Trophoblast cell (in vitro differentiated cells and primary cell): ENCODE measurements around the gene DCP1B.

Experiments used
- DNase-seq, 2 donors: peaks; one replicate each; pipeline ENCODE4 v3.0.0-alpha.2; 2016
- H2AFZ ChIP-seq: 2 replicates; pipeline ENCODE4 v1.6.1; 2013; ENCODE audit warnings: low read length, moderate library complexity, mild to moderate bottlenecking; ENCODE audit not compliant: insufficient read depth, poor library complexity
- H2AK5ac ChIP-seq: 2 replicates; pipeline ENCODE4 v1.6.1; 2013; ENCODE audit warnings: mild to moderate bottlenecking, low read length
- H2BK120ac ChIP-seq: 2 replicates; pipeline ENCODE4 v1.6.1; 2013; ENCODE audit warnings: low read length, mild to moderate bottlenecking, moderate library complexity; ENCODE audit not compliant: insufficient read depth, poor library complexity
- H2BK12ac ChIP-seq: 2 replicates; pipeline ENCODE4 v1.6.1; 2013; ENCODE audit warnings: mild to moderate bottlenecking, low read length, moderate library complexity
- H2BK5ac ChIP-seq: 2 replicates; pipeline ENCODE4 v1.6.1; 2013; ENCODE audit warnings: low read length, low read depth, moderate library complexity, mild to moderate bottlenecking; ENCODE audit not compliant: poor library complexity
- H3K14ac ChIP-seq: 2 replicates; pipeline ENCODE4 v1.6.1; 2013; ENCODE audit warnings: mild to moderate bottlenecking, low read length
- H3K18ac ChIP-seq: 2 replicates; pipeline ENCODE4 v1.6.1; 2013; ENCODE audit warnings: mild to moderate bottlenecking, low read length
- H3K23ac ChIP-seq: 2 replicates; pipeline ENCODE4 v1.6.1; 2013; ENCODE audit warnings: low read length
- H3K27ac ChIP-seq: 2 replicates; pipeline ENCODE4 v1.5.1; 2013; ENCODE audit warnings: low read depth, mild to moderate bottlenecking, inconsistent platforms, low read length, moderate library complexity
- H3K27me3 ChIP-seq: 2 replicates; pipeline ENCODE4 v1.6.1; 2013; ENCODE audit warnings: inconsistent platforms, mild to moderate bottlenecking, low read length, moderate library complexity; ENCODE audit not compliant: insufficient read depth
- H3K36me3 ChIP-seq, 2 experiments: 1 replicate in 1 of 2; 2 replicates in 1 of 2; pipeline ENCODE4 v1.6.1; 2013; ENCODE audit warnings: low read length in 2 of 2, mild to moderate bottlenecking in 2 of 2, moderate library complexity in 1 of 2; ENCODE audit not compliant: insufficient read depth in 2 of 2, control insufficient read depth in 1 of 2
- H3K4ac ChIP-seq: 2 replicates; pipeline ENCODE4 v1.6.1; 2013; ENCODE audit warnings: low read depth, mild to moderate bottlenecking, low read length, moderate library complexity
- H3K4me1 ChIP-seq, 2 experiments: 1 replicate in 1 of 2; 2 replicates in 1 of 2; pipeline ENCODE4 v1.6.1; 2013; ENCODE audit warnings: low read length in 2 of 2, mild to moderate bottlenecking in 2 of 2, moderate library complexity in 1 of 2; ENCODE audit not compliant: insufficient read depth in 2 of 2, control insufficient read depth in 1 of 2
- H3K4me2 ChIP-seq: 2 replicates; pipeline ENCODE4 v1.6.1; 2013; ENCODE audit warnings: inconsistent platforms, mild to moderate bottlenecking, low read length, moderate library complexity
- H3K4me3 ChIP-seq: 2 replicates; pipeline ENCODE4 v1.5.1; 2013; ENCODE audit warnings: mild to moderate bottlenecking, low read depth, low read length, inconsistent platforms
- H3K79me1 ChIP-seq: one replicate; pipeline ENCODE4 v1.6.1; 2013; ENCODE audit warnings: low read length
- H3K79me2 ChIP-seq: 2 replicates; pipeline ENCODE4 v1.6.1; 2013; ENCODE audit warnings: low read length, mild to moderate bottlenecking; ENCODE audit not compliant: control insufficient read depth, insufficient read depth, poor library complexity
- H3K9ac ChIP-seq: 2 replicates; pipeline ENCODE4 v1.6.1; 2013; ENCODE audit warnings: mild to moderate bottlenecking, low read length
- H3K9me3 ChIP-seq: 2 replicates; pipeline ENCODE4 v1.6.1; 2013; ENCODE audit warnings: low read depth, mild to moderate bottlenecking, control low read depth, inconsistent platforms, low read length; ENCODE audit not compliant: insufficient read depth
- H4K12ac ChIP-seq: 2 replicates; pipeline ENCODE4 v1.6.1; 2013; ENCODE audit warnings: low read depth, mild to moderate bottlenecking, low read length, moderate library complexity
- H4K8ac ChIP-seq: 2 replicates; pipeline ENCODE4 v1.6.1; 2013; ENCODE audit warnings: low read depth, mild to moderate bottlenecking, low read length, moderate library complexity
- H4K91ac ChIP-seq: one replicate; pipeline ENCODE4 v1.6.1; 2013; ENCODE audit warnings: low read depth, mild to moderate bottlenecking, low read length, moderate library complexity
- WGBS: extraction: QIAGEN DNeasy Blood & Tissue Kit; methylation state at CpG from one replicate; pipeline ENCODE4 v1.1.7; 2013; ENCODE audit warnings: missing lambda C conversion rate; ENCODE audit not compliant: insufficient read length, insufficient coverage; ENCODE audit errors: extremely low coverage; 5-methylcytosine and 5-hydroxymethylcytosine counted together

Gene DCP1B

DNA sequence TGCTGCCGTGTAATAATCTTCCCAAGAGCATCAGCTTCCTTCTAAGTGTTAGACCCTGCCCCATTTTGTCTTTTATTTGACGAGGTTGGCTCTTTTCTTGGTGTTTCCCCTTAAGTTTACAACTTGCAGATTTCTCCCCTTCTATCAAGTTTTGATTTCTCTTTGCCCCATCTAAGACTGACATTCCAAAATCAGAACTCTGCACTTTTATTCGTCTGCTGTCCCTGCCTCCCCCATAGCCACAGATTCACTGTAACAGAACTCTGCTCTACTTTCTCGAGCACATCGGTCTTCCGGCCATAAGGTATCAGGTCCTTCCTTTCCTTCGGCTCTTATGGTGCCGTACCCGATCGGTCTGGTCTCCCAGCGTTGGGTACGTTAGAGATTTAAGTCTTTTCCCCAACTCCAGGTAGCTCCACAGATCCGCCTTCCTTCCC, 563 bp downstream of the DCP1B start:
- Histone ChIP-seq H3K27me3 (no peaks in the 10 kb centered on the region), H3K23ac (no peak overlapping the region), H2BK12ac (no peak overlapping the region), H3K18ac (peak overlapping the region; percentile 99), H3K4me2 (peak overlapping the region; percentile 40), H3K9me3 (no peaks in the 10 kb centered on the region), H3K9ac (peak overlapping the region; percentile 1), H3K14ac (peak overlapping the region; percentile 100), H2BK5ac (peak overlapping the region; percentile 99), H3K27ac (peak overlapping the region; percentile 95), H3K36me3 (no peaks in the 10 kb centered on the region), H3K4me3 (peak overlapping the region; percentile 98), H2AK5ac (no peak overlapping the region), H3K79me1 (peaks cover 10% of the 10 kb centered on the region), H4K8ac (peak overlapping the region; percentile 99), H2BK120ac (peak overlapping the region; percentile 97), H3K79me2 (peaks cover 5% of the 10 kb centered on the region), H2AFZ (peak overlapping the region; percentile 99), H4K12ac (peak overlapping the region; percentile 98), H4K91ac (peak overlapping the region; percentile 97), H3K4me1 (peaks cover 0 to 1% of the 10 kb centered on the region in 2 experiments), H3K4ac (peak overlapping the region; percentile 93)
- DNase-seq = peak in 1 of 2 donors; percentile 29
- no CpG with 5 or more reads among the region's 13 CpGs for WGBS

DNA sequence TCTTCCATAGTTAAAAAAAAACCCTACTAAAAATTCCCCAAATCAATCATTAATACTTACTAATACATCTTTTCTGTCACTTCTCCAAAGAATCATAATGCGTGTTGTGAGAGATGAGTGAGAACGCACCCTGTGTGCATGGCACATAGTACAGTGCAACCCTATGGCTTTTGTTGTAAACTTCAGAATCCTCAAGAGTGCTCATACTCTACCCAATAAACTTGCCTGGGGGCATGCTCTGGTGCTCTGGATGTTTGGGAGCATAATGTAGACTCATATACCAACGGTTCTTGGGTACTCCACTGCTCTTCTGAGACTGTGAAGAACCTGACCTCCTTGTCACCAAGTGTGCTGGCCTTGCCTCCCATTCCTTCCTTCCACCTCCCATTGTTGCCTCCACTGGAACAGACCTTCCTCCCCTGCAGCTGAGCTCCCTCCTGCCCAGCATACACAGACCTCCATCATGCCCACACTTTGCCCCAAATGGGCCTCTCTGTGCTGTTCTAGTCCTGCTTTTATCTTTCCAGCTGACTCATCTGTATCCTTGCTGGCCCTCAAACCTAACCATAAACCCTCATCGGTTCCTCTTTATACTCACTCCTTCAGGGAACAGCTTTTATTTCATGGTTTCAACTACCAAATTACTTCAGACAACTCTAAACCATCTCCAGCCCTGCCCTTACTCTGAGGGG, 8.9 kb downstream of the DCP1B start:
- H3K79me2 ChIP-seq = no peaks in the 10 kb centered on the region
- H3K79me1 ChIP-seq = no peaks in the 10 kb centered on the region
- no peak overlapping the region for H2AFZ ChIP-seq
- H4K91ac ChIP-seq = no peak overlapping the region
- no peak overlapping the region for H3K27ac ChIP-seq
- H3K4me3 ChIP-seq = no peak overlapping the region
- H3K18ac ChIP-seq = no peak overlapping the region
- H2BK12ac ChIP-seq = no peak overlapping the region
- H3K27me3 ChIP-seq = no peaks in the 10 kb centered on the region
- DNase-seq = no peak
- no peak overlapping the region for H4K8ac ChIP-seq
- no peak overlapping the region for H2BK5ac ChIP-seq
- H2AK5ac ChIP-seq = no peak overlapping the region
- H3K9me3 ChIP-seq = no peaks in the 10 kb centered on the region
- WGBS = no CpG with 5 or more reads among the region's 4 CpGs
- H3K4ac ChIP-seq = no peak overlapping the region
- H3K4me1 ChIP-seq = no peaks in the 10 kb centered on the region
- no peak overlapping the region for H3K4me2 ChIP-seq
- no peak overlapping the region for H2BK120ac ChIP-seq
- H3K23ac ChIP-seq = no peak overlapping the region
- H3K36me3 ChIP-seq = peaks cover 3 to 6% of the 10 kb centered on the region in 2 experiments
- no peak overlapping the region for H3K9ac ChIP-seq
- no peak overlapping the region for H4K12ac ChIP-seq
- no peak overlapping the region for H3K14ac ChIP-seq

DNA sequence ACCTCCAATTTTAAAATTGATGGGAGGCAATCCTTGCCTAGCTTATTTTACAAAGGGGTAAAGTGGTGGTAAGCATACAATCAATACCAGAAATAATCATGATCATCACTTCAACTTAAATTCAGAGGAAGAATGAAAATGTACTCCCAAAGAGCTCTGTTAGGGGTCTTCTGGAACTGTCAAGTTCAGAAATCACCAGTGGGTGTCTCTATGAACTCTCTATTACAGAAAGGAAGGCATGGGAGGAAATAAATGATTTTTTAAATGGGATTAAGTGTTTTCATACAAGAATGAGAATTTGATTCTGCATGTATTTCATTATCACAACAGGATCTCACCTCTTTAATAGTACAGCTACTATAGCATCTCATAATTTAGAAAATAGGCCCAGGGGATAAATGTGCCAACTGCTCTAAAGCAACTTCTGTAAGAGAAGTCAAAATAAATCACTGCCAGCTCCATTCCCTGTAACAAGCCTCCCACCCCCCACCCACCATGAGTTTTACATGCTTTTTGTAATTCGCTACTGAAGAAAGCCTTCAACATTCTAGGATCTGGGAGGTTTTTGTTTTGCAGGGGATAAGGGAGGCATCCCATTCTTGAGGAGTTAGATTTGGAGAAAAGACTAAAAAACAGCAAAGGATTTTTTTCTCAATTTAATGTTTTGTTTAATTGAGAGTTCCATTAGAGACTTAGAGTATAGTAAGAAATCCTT, 9.7 kb downstream of the DCP1B start:
- no peak overlapping the region for H3K27ac ChIP-seq
- H4K12ac ChIP-seq = no peak overlapping the region
- H3K4me2 ChIP-seq = no peak overlapping the region
- H3K79me2 ChIP-seq = no peaks in the 10 kb centered on the region
- no peak overlapping the region for H2BK12ac ChIP-seq
- H3K4me1 ChIP-seq = no peaks in the 10 kb centered on the region
- no peak overlapping the region for H4K8ac ChIP-seq
- no peak overlapping the region for H3K18ac ChIP-seq
- no peaks in the 10 kb centered on the region for H3K27me3 ChIP-seq
- H2AFZ ChIP-seq = no peak overlapping the region
- no CpG with 5 or more reads among the region's 1 CpG for WGBS
- H3K23ac ChIP-seq = no peak overlapping the region
- H4K91ac ChIP-seq = no peak overlapping the region
- H3K36me3 ChIP-seq = peaks cover 3 to 6% of the 10 kb centered on the region in 2 experiments
- H3K4ac ChIP-seq = no peak overlapping the region
- H3K9me3 ChIP-seq = no peaks in the 10 kb centered on the region
- H2BK120ac ChIP-seq = no peak overlapping the region
- H3K14ac ChIP-seq = no peak overlapping the region
- no peak overlapping the region for H3K9ac ChIP-seq
- H3K4me3 ChIP-seq = no peak overlapping the region
- DNase-seq = no peak
- H3K79me1 ChIP-seq = no peaks in the 10 kb centered on the region
- H2BK5ac ChIP-seq = no peak overlapping the region
- no peak overlapping the region for H2AK5ac ChIP-seq

- no peak overlapping the region for H2BK12ac ChIP-seq
- H3K27me3 ChIP-seq = no peaks in the 10 kb centered on the region
- H3K23ac ChIP-seq = no peak overlapping the region
- no peak for DNase-seq
- no peak overlapping the region for H3K9ac ChIP-seq
- peaks cover 6 to 10% of the 10 kb centered on the region in 2 experiments for H3K36me3 ChIP-seq
- no peaks in the 10 kb centered on the region for H3K79me1 ChIP-seq
- H3K4me2 ChIP-seq = no peak overlapping the region
- H2BK120ac ChIP-seq = no peak overlapping the region
- no peak overlapping the region for H3K14ac ChIP-seq
- H3K18ac ChIP-seq = no peak overlapping the region
- no peak overlapping the region for H3K4ac ChIP-seq
- H4K12ac ChIP-seq = no peak overlapping the region
- H3K9me3 ChIP-seq = no peaks in the 10 kb centered on the region
- H4K91ac ChIP-seq = no peak overlapping the region
- no peak overlapping the region for H2AK5ac ChIP-seq
- H2BK5ac ChIP-seq = no peak overlapping the region
- H4K8ac ChIP-seq = no peak overlapping the region
- H3K79me2 ChIP-seq = no peaks in the 10 kb centered on the region
- no peak overlapping the region for H3K27ac ChIP-seq
- H3K4me1 ChIP-seq = no peaks in the 10 kb centered on the region
- no peak overlapping the region for H2AFZ ChIP-seq
- no peak overlapping the region for H3K4me3 ChIP-seq
- WGBS = no CpG with 5 or more reads among the region's 2 CpGs
Observed at GRCh38 chr12:1993871-1994371, 10.3 kb downstream of the DCP1B start.
